Ishikawa (cell line): ENCODE results near the gene LSAMP.

ENCODE experiments used
- CEBPB ChIP-seq: IDR thresholded peaks from 2 replicates; pipeline ENCODE4 v1.6.1; 2012
- CREB1 ChIP-seq: IDR thresholded peaks from 2 replicates; pipeline ENCODE4 v1.6.1; 2012; ENCODE audit warnings: low read depth
- EGR1 ChIP-seq: IDR thresholded peaks from 2 replicates; pipeline ENCODE4 v1.6.1; 2012
- EP300 ChIP-seq: IDR thresholded peaks from 2 replicates; pipeline ENCODE4 v1.6.1; 2012; ENCODE audit warnings: borderline replicate concordance
- FOXM1 ChIP-seq: IDR thresholded peaks from 2 replicates; pipeline ENCODE4 v1.6.1; 2012; ENCODE audit warnings: low read depth, borderline replicate concordance
- NFIC ChIP-seq: IDR thresholded peaks from 2 replicates; pipeline ENCODE4 v1.6.1; 2012
- RAD21 ChIP-seq: IDR thresholded peaks from 2 replicates; pipeline ENCODE4 v1.6.1; 2012; ENCODE audit warnings: low read depth
- TAF1 ChIP-seq: IDR thresholded peaks from 2 replicates; pipeline ENCODE4 v1.6.1; 2012; ENCODE audit warnings: low read depth, mild to moderate bottlenecking
- TCF12 ChIP-seq: IDR thresholded peaks from 2 replicates; pipeline ENCODE4 v1.6.1; 2012; ENCODE audit warnings: low read depth
- TEAD4 ChIP-seq: IDR thresholded peaks from 2 replicates; pipeline ENCODE4 v1.6.1; 2012
- YY1 ChIP-seq: IDR thresholded peaks from 2 replicates; pipeline ENCODE4 v1.6.1; 2012; ENCODE audit warnings: low read depth
- ZBTB7A ChIP-seq: IDR thresholded peaks from 2 replicates; pipeline ENCODE4 v1.6.1; 2012; ENCODE audit warnings: low read depth
- TF ChIP-seq, protein P1 (sequence below): IDR thresholded peaks from 2 replicates; pipeline ENCODE4 v1.6.1; 2012
- TF ChIP-seq, protein P2 (sequence below): IDR thresholded peaks from 2 replicates; pipeline ENCODE4 v1.6.1; 2012; ENCODE audit warnings: low read depth, mild to moderate bottlenecking
- TF ChIP-seq, protein P3 (sequence below): IDR thresholded peaks from 2 replicates; pipeline ENCODE4 v1.6.1; 2012

The LSAMP gene

DNA sequence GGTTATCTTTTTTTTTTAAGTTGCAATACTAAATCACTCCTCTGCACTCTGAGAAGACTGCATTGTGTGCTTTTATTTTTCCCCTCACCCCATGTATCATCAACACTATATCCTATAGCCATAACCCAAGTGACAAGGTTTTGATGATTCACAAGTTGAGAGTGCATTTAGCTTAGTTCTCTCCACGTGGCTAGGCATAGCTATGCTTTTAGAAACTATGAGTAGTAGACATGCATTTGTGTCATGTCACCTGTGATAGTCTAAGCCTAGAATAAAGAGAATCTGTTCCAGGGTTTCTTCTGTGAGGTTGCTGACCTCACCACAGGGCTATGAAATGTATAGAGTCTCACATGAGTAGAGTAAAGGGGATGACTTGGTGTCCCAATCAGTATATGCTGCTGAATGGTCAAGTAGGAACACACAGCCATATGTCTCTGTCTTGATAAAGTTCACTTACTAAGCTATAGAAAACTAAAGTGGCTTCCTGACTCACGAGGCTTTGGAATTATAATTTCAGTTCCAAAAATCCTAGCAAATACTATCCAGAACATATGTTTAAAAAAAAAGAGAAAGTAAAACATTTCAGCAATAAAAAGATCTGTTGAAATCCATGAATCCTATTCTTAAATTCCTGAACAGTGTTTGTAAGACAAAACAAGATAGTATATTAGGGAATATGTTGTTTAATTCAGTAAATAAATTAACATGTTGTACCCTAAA is 206.3 kb downstream of the LSAMP start:
- TF ChIP-seq CREB1 (no peak), TEAD4 (no peak), TCF12 (no peak), NFIC (no peak), YY1 (no peak), FOXM1 (no peak), ZBTB7A (no peak), TAF1 (no peak)
- TF ChIP-seq, protein P1, sequence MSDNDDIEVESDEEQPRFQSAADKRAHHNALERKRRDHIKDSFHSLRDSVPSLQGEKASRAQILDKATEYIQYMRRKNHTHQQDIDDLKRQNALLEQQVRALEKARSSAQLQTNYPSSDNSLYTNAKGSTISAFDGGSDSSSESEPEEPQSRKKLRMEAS: no peak
- TF ChIP-seq, protein P2, sequence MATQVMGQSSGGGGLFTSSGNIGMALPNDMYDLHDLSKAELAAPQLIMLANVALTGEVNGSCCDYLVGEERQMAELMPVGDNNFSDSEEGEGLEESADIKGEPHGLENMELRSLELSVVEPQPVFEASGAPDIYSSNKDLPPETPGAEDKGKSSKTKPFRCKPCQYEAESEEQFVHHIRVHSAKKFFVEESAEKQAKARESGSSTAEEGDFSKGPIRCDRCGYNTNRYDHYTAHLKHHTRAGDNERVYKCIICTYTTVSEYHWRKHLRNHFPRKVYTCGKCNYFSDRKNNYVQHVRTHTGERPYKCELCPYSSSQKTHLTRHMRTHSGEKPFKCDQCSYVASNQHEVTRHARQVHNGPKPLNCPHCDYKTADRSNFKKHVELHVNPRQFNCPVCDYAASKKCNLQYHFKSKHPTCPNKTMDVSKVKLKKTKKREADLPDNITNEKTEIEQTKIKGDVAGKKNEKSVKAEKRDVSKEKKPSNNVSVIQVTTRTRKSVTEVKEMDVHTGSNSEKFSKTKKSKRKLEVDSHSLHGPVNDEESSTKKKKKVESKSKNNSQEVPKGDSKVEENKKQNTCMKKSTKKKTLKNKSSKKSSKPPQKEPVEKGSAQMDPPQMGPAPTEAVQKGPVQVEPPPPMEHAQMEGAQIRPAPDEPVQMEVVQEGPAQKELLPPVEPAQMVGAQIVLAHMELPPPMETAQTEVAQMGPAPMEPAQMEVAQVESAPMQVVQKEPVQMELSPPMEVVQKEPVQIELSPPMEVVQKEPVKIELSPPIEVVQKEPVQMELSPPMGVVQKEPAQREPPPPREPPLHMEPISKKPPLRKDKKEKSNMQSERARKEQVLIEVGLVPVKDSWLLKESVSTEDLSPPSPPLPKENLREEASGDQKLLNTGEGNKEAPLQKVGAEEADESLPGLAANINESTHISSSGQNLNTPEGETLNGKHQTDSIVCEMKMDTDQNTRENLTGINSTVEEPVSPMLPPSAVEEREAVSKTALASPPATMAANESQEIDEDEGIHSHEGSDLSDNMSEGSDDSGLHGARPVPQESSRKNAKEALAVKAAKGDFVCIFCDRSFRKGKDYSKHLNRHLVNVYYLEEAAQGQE: no peak

DNA sequence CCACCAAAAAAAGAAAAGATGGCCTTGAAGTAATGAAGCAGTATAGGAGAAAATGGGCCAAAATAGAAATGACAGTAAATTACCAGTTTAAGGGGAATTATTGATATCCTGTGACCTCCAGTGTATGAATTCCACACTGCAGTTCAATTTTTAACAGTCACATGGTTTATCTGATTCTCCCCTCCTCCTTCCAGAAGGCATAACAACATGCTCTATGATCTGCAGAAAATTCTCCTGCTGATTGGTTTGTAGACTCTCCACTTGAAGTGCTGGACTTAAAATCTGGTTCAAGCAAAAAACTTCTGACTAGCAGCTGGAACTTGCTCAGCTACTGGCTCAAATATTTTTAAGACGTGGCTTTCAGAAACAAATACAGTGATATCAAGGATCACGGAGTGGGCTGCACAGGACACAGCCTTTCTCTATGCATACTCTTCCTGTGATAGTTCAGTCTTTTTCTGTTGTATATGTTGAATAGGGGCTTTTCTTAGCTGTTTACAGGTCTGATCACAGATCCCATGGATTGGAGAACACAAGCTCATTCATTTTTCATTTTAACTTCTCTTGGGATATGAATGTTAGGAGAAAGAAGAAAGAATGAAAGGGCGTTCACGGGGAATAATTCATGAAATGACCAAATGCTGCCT is 211.5 kb downstream of the LSAMP start:
- TF ChIP-seq, protein P1: no peak
- TF ChIP-seq TAF1: no peak
- no peak for TF ChIP-seq FOXM1
- TF ChIP-seq RAD21: no peak
- TF ChIP-seq TCF12: no peak
- TF ChIP-seq CEBPB: no peak

DNA sequence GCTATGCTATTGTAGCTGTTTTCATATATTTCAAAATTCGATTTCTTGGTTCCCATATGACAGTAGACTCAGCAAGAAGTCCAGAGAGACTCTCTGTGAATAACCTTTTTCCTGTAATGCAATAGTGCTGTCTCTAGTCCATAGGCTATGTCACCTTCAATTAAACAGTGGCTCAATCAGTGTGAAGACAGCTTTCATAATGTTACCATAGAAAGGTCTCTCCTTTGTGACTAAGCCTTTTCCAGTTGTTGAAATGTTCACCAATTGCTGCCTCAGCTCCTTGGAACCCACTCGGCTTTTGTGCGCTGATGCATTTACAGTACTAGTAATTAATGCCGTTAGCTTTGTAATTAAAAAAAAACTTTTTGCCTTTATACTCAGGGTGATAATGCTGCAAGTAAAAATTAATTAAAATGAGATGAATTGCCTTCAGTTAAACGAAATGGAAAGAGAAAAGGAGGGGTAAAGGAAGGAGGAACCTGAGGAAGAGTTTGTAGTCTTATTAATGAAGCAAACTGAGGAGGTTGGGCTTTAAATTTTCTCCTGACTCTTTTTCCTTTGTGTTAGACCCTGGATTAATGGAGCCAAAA is 214.8 kb downstream of the LSAMP start:
- TF ChIP-seq ZBTB7A (no peak), RAD21 (no peak), TEAD4 (no peak), EP300 (no peak), TAF1 (no peak), TCF12 (no peak), EGR1 (no peak), FOXM1 (no peak), CEBPB (no peak), NFIC (no peak), CREB1 (no peak), YY1 (no peak)
- TF ChIP-seq, protein P2: no peak
- TF ChIP-seq, protein P3, sequence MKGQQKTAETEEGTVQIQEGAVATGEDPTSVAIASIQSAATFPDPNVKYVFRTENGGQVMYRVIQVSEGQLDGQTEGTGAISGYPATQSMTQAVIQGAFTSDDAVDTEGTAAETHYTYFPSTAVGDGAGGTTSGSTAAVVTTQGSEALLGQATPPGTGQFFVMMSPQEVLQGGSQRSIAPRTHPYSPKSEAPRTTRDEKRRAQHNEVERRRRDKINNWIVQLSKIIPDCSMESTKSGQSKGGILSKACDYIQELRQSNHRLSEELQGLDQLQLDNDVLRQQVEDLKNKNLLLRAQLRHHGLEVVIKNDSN: no peak
- TF ChIP-seq, protein P1: no peak

DNA sequence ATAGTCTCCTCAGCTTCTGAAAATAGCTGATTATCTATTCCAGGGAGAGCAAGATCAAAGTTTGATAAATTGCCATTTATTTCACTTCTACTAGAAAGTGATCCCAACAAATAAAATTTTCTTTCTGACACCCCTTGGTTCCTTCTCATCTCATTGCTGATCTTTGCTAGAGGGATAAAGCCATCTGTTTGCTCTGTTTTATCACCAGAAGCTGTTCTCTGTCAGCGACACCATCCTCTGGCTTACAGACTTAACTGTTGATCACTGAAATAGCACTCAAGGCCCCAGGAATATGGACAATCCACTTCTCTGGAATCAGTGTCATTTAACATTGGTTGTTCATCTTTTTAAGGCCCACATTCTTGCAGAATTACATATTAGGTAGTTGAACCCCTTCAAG is 219.0 kb downstream of the LSAMP start:
- TF ChIP-seq FOXM1 (no peak), ZBTB7A (no peak), CREB1 (no peak), NFIC (no peak), RAD21 (no peak), EGR1 (no peak), CEBPB (no peak), TEAD4 (no peak), TAF1 (no peak), YY1 (no peak)
- TF ChIP-seq, protein P1: no peak
- TF ChIP-seq, protein P2: no peak
- TF ChIP-seq, protein P3: no peak
